ENCODE data around the gene MPV17L2. TPM values are rescaled to one million over a fixed set of nuclear protein-coding genes. Genes with fewer than 3 reads are reported as not detected.

MPV17L2 gene
- total RNA-seq, 4 donors from 2014 or later = 5.2 to 19.7 (median 11.1) TPM

GRCh38 chr19:18225702-18226468, 32.9 kb downstream of the MPV17L2 start, which contains the start of gene PDE4C:
Gene PDE4C, minus strand, starts transcription at chr19:18226438. Its CDS starts 23 bp downstream, at chr19:18226415.
- TF ChIP-seq CTCF (IDR thresholded peaks at IDR 0.05) (no peak), POLR2A (IDR thresholded peaks at IDR 0.05) (no peak)

GRCh38 chr19:18226956-18227780, 34.1 kb downstream of the MPV17L2 start:
- DNase-seq = no peak
- Histone ChIP-seq H3K27me3 (peaks cover 8 to 13% of the 10 kb centered on the region in 2 donors), H3K4me1 (peaks cover 0 to 16% of the 10 kb centered on the region in 2 donors), H3K36me3 (no peaks in the 10 kb centered on the region), H3K4me3 (no peak overlapping the region), H3K27ac (no peak overlapping the region), H3K9me3 (no peaks in the 10 kb centered on the region)
- no peak for TF ChIP-seq CTCF (IDR thresholded peaks at IDR 0.05)
- no peak for TF ChIP-seq POLR2A (IDR thresholded peaks at IDR 0.05)
- intact Hi-C loops (cut with DNase I; ENCODE audit: low total_unique reads) = no loop called here

More at GRCh38 chr19:18225702-18226468, 32.9 kb downstream of the MPV17L2 start, which contains the start of gene PDE4C:
- peaks cover 0 to 13% of the 10 kb centered on the region in 2 donors for H3K27me3 ChIP-seq
- no peak within 1 kb of the TSS for H3K4me3 ChIP-seq
- H3K36me3 ChIP-seq = no peaks in the 10 kb centered on the region
- DNase-seq = peak in 1 of 2 donors; percentile 26
- H3K9me3 ChIP-seq = no peaks in the 10 kb centered on the region
- H3K4me1 ChIP-seq = peaks cover 0 to 16% of the 10 kb centered on the region in 2 donors
- intact Hi-C loops (cut with DNase I; ENCODE audit: low total_unique reads) = no loop called here
- peak within 1 kb of the TSS; percentile 11 to 65 for H3K27ac ChIP-seq

- TF ChIP-seq POLR2A (IDR thresholded peaks at IDR 0.05) (no peak), CTCF (IDR thresholded peaks at IDR 0.05) (no peak)
- H3K4me1 ChIP-seq = peaks cover 0 to 16% of the 10 kb centered on the region in 2 donors
- H3K27me3 ChIP-seq = peaks cover 13 to 17% of the 10 kb centered on the region in 2 donors
- no peaks in the 10 kb centered on the region for H3K36me3 ChIP-seq
- intact Hi-C loops (cut with DNase I; ENCODE audit: low total_unique reads) = no loop called here
- H3K4me3 ChIP-seq = no peak overlapping the region
- DNase-seq = no peak
- H3K9me3 ChIP-seq = peaks cover 0 to 1% of the 10 kb centered on the region in 2 donors
- no peak overlapping the region for H3K27ac ChIP-seq
Observed at GRCh38 chr19:18227781-18228271, 34.8 kb downstream of the MPV17L2 start.

DNA sequence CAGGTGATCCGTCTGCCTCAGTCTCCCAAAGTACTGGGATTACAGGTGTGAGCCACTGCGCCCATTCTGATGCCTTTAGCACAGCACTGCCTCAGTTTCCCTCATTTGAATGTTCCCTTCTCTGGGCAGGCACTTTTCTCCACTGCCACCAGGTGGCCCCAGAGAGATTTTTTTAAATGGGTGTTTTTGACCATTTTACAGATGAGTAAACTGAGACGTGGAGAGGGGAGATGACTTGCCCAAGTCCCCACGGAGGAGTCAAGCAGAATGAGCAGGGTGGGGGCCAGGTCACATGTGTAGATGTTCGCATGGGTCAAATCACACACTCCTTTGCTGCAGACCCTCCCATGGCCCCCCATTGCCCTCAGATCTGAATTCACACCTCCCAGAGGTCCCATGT, 36.5 kb downstream of the MPV17L2 start:
- Histone ChIP-seq H3K9me3 (peaks cover 0 to 11% of the 10 kb centered on the region in 2 donors), H3K27me3 (peaks cover 16 to 25% of the 10 kb centered on the region in 2 donors), H3K27ac (no peak overlapping the region), H3K4me3 (no peak overlapping the region), H3K4me1 (peaks cover 0 to 16% of the 10 kb centered on the region in 2 donors), H3K36me3 (no peaks in the 10 kb centered on the region)
- TF ChIP-seq CTCF (IDR thresholded peaks at IDR 0.05) = no peak
- no peak for TF ChIP-seq POLR2A (IDR thresholded peaks at IDR 0.05)
- intact Hi-C loops (cut with DNase I; ENCODE audit: low total_unique reads) = no loop called here
- no peak for DNase-seq

Data from uterus (tissue), 4 donors.